K562 (cell line): ENCODE measurements around the gene NPC1. TPM values are rescaled to one million over a fixed set of nuclear protein-coding genes. Genes with fewer than 3 reads are reported as not detected.
"Not testable (repeated sequence)": the region's sequence is repeated elsewhere in the genome, so short reads cannot be mapped to it uniquely, and the experiment has no call there.

Experiments
- ATAC-seq: fragments of 200-7000 bp; cut with Tn5 transposase; 3 replicates; pipeline ENCODE4 v1.9.1; 2020; ENCODE audit warnings: moderate library complexity
- BruUV-seq: library from RNA; stranded (reverse); fragments of 400-500 nt; replicated peaks from 2 replicates; lab custom pipeline; 2021; lab: Mats Ljungman, UMichigan
- CTCF ChIA-PET: fragments of 300-600 bp; formaldehyde crosslinking; extraction: SDS; loops from one replicate; lab custom pipeline; 2021; ENCODE audit warnings: low intra/inter-chr PET ratio; lab: Yijun Ruan, JAX
- POLR2A ChIA-PET: fragments of 300-600, 350-650 bp; sonication (Branson Sonifier 250); formaldehyde crosslinking; extraction: SDS; loops from one replicate; lab custom pipeline; 2021; ENCODE audit warnings: antibody characterized with exemption, inconsistent platforms; lab: Yijun Ruan, JAX
- DNase-seq, 4 experiments: peaks; one replicate each; pipeline versions ENCODE4 v3.0.0 to v3.0.0-alpha.2; 2011 to 2018; ENCODE audit warnings: low spot score in 3 of 4, mixed read lengths in 3 of 4; ENCODE audit errors: extremely low read depth in 1 of 4
- FAIRE-seq: peaks from 2 replicates; lab custom pipeline; 2011; peaks lifted over from hg19 to GRCh38; lab: Jason Lieb, UNC
- H2AFZ ChIP-seq: 2 replicates; pipeline ENCODE4 v1.6.0; 2011; ENCODE audit warnings: low read depth, low read length, control low read depth, inconsistent platforms
- H3K27ac ChIP-seq: fragments of 200-600 bp; 3 replicates; pipeline ENCODE4 v1.8.0; 2011; ENCODE audit warnings: low read depth, mild to moderate bottlenecking, control low read depth, inconsistent platforms, low read length, moderate library complexity, mixed read lengths; ENCODE audit errors: extremely low read depth
- H3K27me3 ChIP-seq, 2 experiments: fragments of 300-600 bp in 1 of 2; 2 replicates in 1 of 2; 3 replicates in 1 of 2; pipeline versions ENCODE4 v1.6.0 to v1.8.0; 2011; ENCODE audit warnings: inconsistent platforms in 2 of 2, low read length in 2 of 2, mild to moderate bottlenecking in 1 of 2, mixed read lengths in 1 of 2, moderate library complexity in 1 of 2; ENCODE audit not compliant: control insufficient read depth in 2 of 2, insufficient read depth in 2 of 2
- H3K36me3 ChIP-seq: fragments of 300-600 bp; 3 replicates; pipeline ENCODE4 v1.8.0; 2011; ENCODE audit warnings: mild to moderate bottlenecking, low read length, inconsistent platforms; ENCODE audit not compliant: control insufficient read depth, insufficient read depth
- H3K4me1 ChIP-seq, 2 experiments: fragments of 200-600 bp in 1 of 2; replicated peaks in 1 of 2; 2 replicates in 1 of 2; 3 replicates in 1 of 2; pipeline versions ENCODE4 v1.5.1 to v1.8.0; 2011; ENCODE audit warnings: inconsistent platforms in 2 of 2, low read length in 2 of 2, mild to moderate bottlenecking in 1 of 2, mixed read lengths in 1 of 2, moderate library complexity in 1 of 2; ENCODE audit not compliant: control insufficient read depth in 2 of 2, insufficient read depth in 2 of 2
- H3K4me2 ChIP-seq: 2 replicates; pipeline ENCODE4 v1.6.1; 2011; ENCODE audit warnings: low read length, control low read depth, inconsistent platforms, mixed read lengths; ENCODE audit not compliant: insufficient read depth
- H3K4me3 ChIP-seq: fragments of 200-600 bp; sonication (generic), shearing (Covaris generic); 2 replicates; pipeline ENCODE4 v1.5.1; 2016; ENCODE audit warnings: control low read depth, inconsistent platforms
- H3K79me2 ChIP-seq: fragments of 200-600 bp; 3 replicates; pipeline ENCODE4 v1.8.0; 2011; ENCODE audit warnings: low read length, inconsistent platforms; ENCODE audit not compliant: control insufficient read depth, insufficient read depth
- H3K9ac ChIP-seq, 2 experiments: 2 replicates each; pipeline versions ENCODE4 v1.6.0 to v1.6.1; 2011; ENCODE audit warnings: low read depth in 2 of 2, low read length in 2 of 2, control low read depth in 1 of 2, inconsistent platforms in 1 of 2, mild to moderate bottlenecking in 1 of 2, mixed read lengths in 1 of 2; ENCODE audit not compliant: insufficient read depth in 1 of 2
- H3K9me1 ChIP-seq: one replicate; pipeline ENCODE4 v1.6.0; 2011; ENCODE audit warnings: inconsistent platforms, mild to moderate bottlenecking, low read length, moderate library complexity; ENCODE audit not compliant: control insufficient read depth, insufficient read depth
- H3K9me3 ChIP-seq: replicated peaks from 2 replicates; pipeline ENCODE4 v1.5.1; 2011; ENCODE audit warnings: low read depth, low read length, inconsistent platforms; ENCODE audit not compliant: control insufficient read depth, insufficient read depth
- H4K20me1 ChIP-seq: replicated peaks from 2 replicates; pipeline ENCODE4 v1.6.1; 2011; ENCODE audit warnings: low read length, inconsistent platforms, mixed read lengths; ENCODE audit not compliant: control insufficient read depth, insufficient read depth
- JUN ChIP-seq, 2 experiments: sonication (generic) in 1 of 2; formaldehyde crosslinking in 1 of 2; IDR thresholded peaks; 2 replicates each; pipeline versions ENCODE4 v1.6.1 to v1.8.0; 2012 to 2022; ENCODE audit warnings: borderline replicate concordance in 2 of 2, mild to moderate bottlenecking in 2 of 2, improper control_type of control experiment in 1 of 2, low read depth in 1 of 2, low read length in 1 of 2, missing genetic modification reagents in 1 of 2
- SPI1 ChIP-seq: IDR thresholded peaks from 2 replicates; pipeline ENCODE4 v1.6.1; 2011; ENCODE audit warnings: low read depth, low read length, control low read depth, borderline replicate concordance
- TAF9B ChIP-seq: fragments of 450-650 bp; IDR thresholded peaks from 2 replicates; pipeline ENCODE4 v1.6.1; 2018; ENCODE audit warnings: mild to moderate bottlenecking; ENCODE audit not compliant: partially characterized antibody
- ZBTB1 ChIP-seq: sonication (generic); formaldehyde crosslinking; IDR thresholded peaks from 2 replicates; pipeline ENCODE4 v1.8.1; 2023; ENCODE audit warnings: missing genetic modification reagents, low read depth, mild to moderate bottlenecking, borderline replicate concordance
- WGBS: fragments of 100-300 bp; shearing (Covaris generic); methylation state at CpG from one replicate; pipeline ENCODE4 v1.1.6; 2016; ENCODE audit warnings: low coverage, mixed read lengths; ENCODE audit not compliant: insufficient coverage; ENCODE audit errors: missing lambda C conversion rate; 5-methylcytosine and 5-hydroxymethylcytosine counted together
- in situ Hi-C: fragments of 300-500 bp; cut with MboI; formaldehyde crosslinking; loops from 4 replicates; pipeline ENCODE4 v1.15.0; 2018; ENCODE audit warnings: inconsistent platforms, mixed read lengths
- intact Hi-C: fragments of 100-400 bp; cut with micrococcal nuclease; formaldehyde crosslinking; loops from 2 replicates; pipeline ENCODE4 v1.14.2; 2022
- polyA plus RNA-seq, 8 experiments: library from polyadenylated mRNA; depleted of rRNA in 4 of 8; stranded (reverse) in 5 of 8; unstranded in 3 of 8; fragments of >200 nt; fragmentation: Nextera tagmentation in 2 of 8; fragmentation: Illumina TruSeq in 1 of 8; extraction: Ambion mirVana in 2 of 8; extraction: Trizol in 1 of 8; gene quantifications; 2 replicates each; pipeline versions ENCODE4 v1.2.1 to v1.2.3, GENCODE V29; 2011 to 2014; ENCODE audit warnings: inconsistent platforms in 1 of 8, missing spikeins in 1 of 8
- total RNA-seq, 7 experiments: library from RNA; depleted of rRNA in 6 of 7; stranded (reverse); fragments of >200 nt in 6 of 7; fragmentation: Illumina TruSeq in 2 of 7; extraction: Trizol in 2 of 7; gene quantifications; 2 replicates each; pipeline versions ENCODE4 v1.2.1 to v1.2.3, GENCODE V29; 2011 to 2021; ENCODE audit warnings: low replicate concordance in 1 of 7

Gene NPC1
- total and polyA plus RNA-seq, 9 of the 15 experiments (the other 6 are each of a cell fraction or from before 2014, with no cell fraction given) = 17.1 to 45.9 (median 27.6) TPM

- TF ChIP-seq SPI1 = no peak
- no peak for TF ChIP-seq JUN (IDR thresholded peaks at IDR 0.05; ENCODE audit: borderline replicate concordance, low read depth, low read length)
- TF ChIP-seq JUN (CRISPR knock-in tag; IDR thresholded peaks at IDR 0.05; ENCODE audit: borderline replicate concordance) = no peak
These were observed 70.3 kb downstream of the NPC1 start (continued) for GRCh38 chr18:23515911-23516546.

GRCh38 chr18:23512641-23513040, 73.7 kb downstream of the NPC1 start:
- Histone ChIP-seq H3K4me1 (no peaks in the 10 kb centered on the region; a peak in 1 of 5 replicates), H3K9me1 (no peaks in the 10 kb centered on the region), H3K4me2 (no peak overlapping the region), H3K9me3 (no peaks in the 10 kb centered on the region), H3K27me3 (no peaks in the 10 kb centered on the region), H2AFZ (no peak overlapping the region), H3K9ac (no peak overlapping the region), H3K36me3 (peaks cover 66% of the 10 kb centered on the region), H4K20me1 (no peaks in the 10 kb centered on the region), H3K27ac (no peak overlapping the region), H3K79me2 (no peaks in the 10 kb centered on the region), H3K4me3 (no peak overlapping the region)
- WGBS = 91% methylated on average over 1 of the region's 1 CpG
- ChIA-PET POLR2A (interaction anchor here (1.5 kb wide), 1 partner anchor 16 kb away, joined by 4 read pairs; no protein-coding TSS in a partner anchor), CTCF (no interaction called here)
- in situ Hi-C loops (no loop called here), intact Hi-C loops (no loop called here)
- ATAC-seq = no peak
- TF ChIP-seq ZBTB1 (CRISPR knock-in tag) (no peak), TAF9B (no peak)
- no peak for FAIRE-seq
- no TSS peak for BruUV-seq
- no peak for DNase-seq

- H3K4me1 ChIP-seq, H3K9me3 ChIP-seq, FAIRE-seq, H3K9me1 ChIP-seq, H3K4me2 ChIP-seq, intact Hi-C loops, in situ Hi-C loops, BruUV-seq, H3K9ac ChIP-seq, H3K4me3 ChIP-seq, H4K20me1 ChIP-seq, DNase-seq, ATAC-seq, H3K27me3 ChIP-seq, H2AFZ ChIP-seq, H3K27ac ChIP-seq, CTCF ChIA-PET, H3K79me2 ChIP-seq: not testable (repeated sequence)
- peaks cover 66% of the 10 kb centered on the region for H3K36me3 ChIP-seq
- WGBS = 93% methylated on average over 7 of the region's 7 CpGs
- POLR2A ChIA-PET = interaction anchor here (1.5 kb wide), 1 partner anchor 15 kb away, joined by 4 read pairs; no protein-coding TSS in a partner anchor
These were observed 74.1 kb downstream of the NPC1 start for GRCh38 chr18:23512216-23512615.
